ENCODE results near the gene TRAM2.
"Not testable (repeated sequence)": the region's sequence is repeated elsewhere in the genome, so short reads cannot be mapped to it uniquely, and the experiment has no call there.

TRAM2 gene

DNA sequence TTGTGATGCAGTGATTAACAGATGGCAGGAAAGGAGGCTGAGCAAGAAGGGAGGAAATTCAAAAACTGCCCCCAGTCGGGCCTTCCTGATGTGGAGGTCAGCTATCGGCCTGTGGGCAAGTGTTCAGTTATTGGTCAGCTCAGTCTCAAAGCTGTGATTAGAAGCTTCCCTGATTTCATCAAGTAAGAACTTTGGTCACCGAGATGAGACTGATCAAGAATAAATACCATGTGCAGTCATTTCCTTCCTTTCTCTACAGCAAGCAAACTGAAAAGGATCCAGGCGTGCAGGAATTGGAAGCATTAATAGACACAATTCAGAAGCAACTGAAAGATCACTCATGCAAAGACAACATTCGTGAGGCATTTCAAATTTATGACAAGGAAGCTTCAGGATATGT lies 87.0 kb downstream of the TRAM2 start:
- ATAC-seq (replicated peaks; ENCODE audit: extremely low read depth, poor library complexity, severe bottlenecking), result no peak
- H3K4me3 Mint-ChIP-seq, result no peak overlapping the region
- H3K4me1 Mint-ChIP-seq, result no peaks in the 10 kb centered on the region
- no peaks in the 10 kb centered on the region for H3K36me3 Mint-ChIP-seq (ENCODE audit: insufficient read depth)
- no peak for DNase-seq (ENCODE audit: low spot score in 2 of 2)
- no peaks in the 10 kb centered on the region for H3K27me3 Mint-ChIP-seq
- H3K27ac Mint-ChIP-seq (ENCODE audit: low read depth), result no peak overlapping the region
- H3K9me3 Mint-ChIP-seq, result no peaks in the 10 kb centered on the region

- Mint-ChIP-seq H3K27me3 (no peaks in the 10 kb centered on the region), H3K27ac (ENCODE audit: low read depth) (no peak overlapping the region), H3K9me3 (no peaks in the 10 kb centered on the region), H3K4me1 (no peaks in the 10 kb centered on the region), H3K36me3 (ENCODE audit: insufficient read depth) (no peaks in the 10 kb centered on the region), H3K4me3 (no peak overlapping the region)
- ATAC-seq (replicated peaks; ENCODE audit: extremely low read depth, poor library complexity, severe bottlenecking) (no peak), DNase-seq (ENCODE audit: low spot score in 2 of 2) (no peak)
Observed at GRCh38 chr6:52483671-52484003, 93.2 kb downstream of the TRAM2 start.

GRCh38 chr6:52482903-52483670 lies 93.8 kb downstream of the TRAM2 start:
- no peak overlapping the region for H3K27ac Mint-ChIP-seq (ENCODE audit: low read depth)

GRCh38 chr6:52475307-52475706 lies 101.6 kb downstream of the TRAM2 start:
- Mint-ChIP-seq H3K27ac (ENCODE audit: low read depth) (no peak overlapping the region), H3K4me1 (no peaks in the 10 kb centered on the region), H3K36me3 (ENCODE audit: insufficient read depth) (no peaks in the 10 kb centered on the region), H3K4me3 (no peak overlapping the region), H3K9me3 (no peaks in the 10 kb centered on the region), H3K27me3 (no peaks in the 10 kb centered on the region)
- no peak for ATAC-seq (replicated peaks; ENCODE audit: extremely low read depth, poor library complexity, severe bottlenecking)
- no peak for DNase-seq (ENCODE audit: low spot score in 2 of 2)

More at GRCh38 chr6:52482903-52483670, 93.8 kb downstream of the TRAM2 start:
- ATAC-seq (replicated peaks; ENCODE audit: extremely low read depth, poor library complexity, severe bottlenecking), result no peak
- Mint-ChIP-seq H3K4me1 (no peaks in the 10 kb centered on the region), H3K36me3 (ENCODE audit: insufficient read depth) (no peaks in the 10 kb centered on the region), H3K9me3 (no peaks in the 10 kb centered on the region), H3K4me3 (no peak overlapping the region), H3K27me3 (no peaks in the 10 kb centered on the region)
- no peak for DNase-seq (ENCODE audit: low spot score in 2 of 2)

DNA sequence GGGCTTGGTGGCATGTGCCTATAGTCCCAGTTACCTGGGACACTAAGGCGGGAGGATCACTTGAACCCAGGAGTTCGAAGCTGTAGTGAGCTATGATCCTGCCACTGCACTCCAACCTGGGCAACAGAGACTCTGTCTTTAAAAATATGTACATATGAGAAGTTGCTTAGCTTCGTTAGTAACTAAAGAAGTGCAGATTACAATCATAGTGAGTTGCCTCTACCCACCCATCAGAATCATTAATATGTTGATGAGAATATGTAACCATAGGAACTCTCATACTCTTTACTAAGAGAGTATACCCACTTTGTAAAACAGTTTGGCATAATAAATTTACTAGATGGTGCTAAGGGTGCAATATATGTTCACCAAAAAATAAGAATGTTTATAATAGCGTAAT lies 102.7 kb downstream of the TRAM2 start:
- DNase-seq (ENCODE audit: low spot score in 2 of 2), result no peak
- no peaks in the 10 kb centered on the region for H3K9me3 Mint-ChIP-seq
- no peak overlapping the region for H3K27ac Mint-ChIP-seq (ENCODE audit: low read depth)
- no peaks in the 10 kb centered on the region for H3K36me3 Mint-ChIP-seq (ENCODE audit: insufficient read depth)
- no peak for ATAC-seq (replicated peaks; ENCODE audit: extremely low read depth, poor library complexity, severe bottlenecking)
- no peaks in the 10 kb centered on the region for H3K4me1 Mint-ChIP-seq
- no peak overlapping the region for H3K4me3 Mint-ChIP-seq
- H3K27me3 Mint-ChIP-seq, result no peaks in the 10 kb centered on the region

GRCh38 chr6:52461194-52461593 lies 115.7 kb downstream of the TRAM2 start:
- not testable (repeated sequence) for H3K4me1 Mint-ChIP-seq; ATAC-seq (replicated peaks; ENCODE audit: extremely low read depth, poor library complexity, severe bottlenecking); DNase-seq (ENCODE audit: low spot score in 2 of 2); H3K9me3 Mint-ChIP-seq; H3K4me3 Mint-ChIP-seq; H3K36me3 Mint-ChIP-seq (ENCODE audit: insufficient read depth); H3K27ac Mint-ChIP-seq (ENCODE audit: low read depth); H3K27me3 Mint-ChIP-seq

DNA sequence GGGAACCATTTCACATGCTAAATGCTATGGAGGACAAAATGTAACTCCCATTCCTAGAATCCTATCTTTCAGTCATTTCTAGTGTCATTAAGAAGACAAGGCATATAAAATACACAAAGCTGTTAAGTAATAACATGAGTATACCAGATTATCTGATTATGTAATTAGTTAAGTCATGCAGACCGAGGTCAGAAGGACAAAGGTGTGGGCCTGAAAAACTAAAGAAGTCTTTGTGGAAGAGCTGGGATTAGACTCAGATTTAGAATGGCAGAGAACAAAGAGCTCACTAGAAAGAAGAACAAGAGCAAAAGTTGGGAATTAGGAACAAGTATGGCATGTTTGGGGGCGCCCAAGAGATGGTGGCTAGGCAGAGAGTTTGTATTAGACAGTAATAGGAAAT lies 119.8 kb downstream of the TRAM2 start:
- DNase-seq (ENCODE audit: low spot score in 2 of 2) (no peak), ATAC-seq (replicated peaks; ENCODE audit: extremely low read depth, poor library complexity, severe bottlenecking) (no peak)
- Mint-ChIP-seq H3K4me3 (no peak overlapping the region), H3K4me1 (no peaks in the 10 kb centered on the region), H3K27ac (ENCODE audit: low read depth) (no peak overlapping the region), H3K27me3 (no peaks in the 10 kb centered on the region), H3K36me3 (ENCODE audit: insufficient read depth) (peaks cover 4% of the 10 kb centered on the region), H3K9me3 (no peaks in the 10 kb centered on the region)

DNA sequence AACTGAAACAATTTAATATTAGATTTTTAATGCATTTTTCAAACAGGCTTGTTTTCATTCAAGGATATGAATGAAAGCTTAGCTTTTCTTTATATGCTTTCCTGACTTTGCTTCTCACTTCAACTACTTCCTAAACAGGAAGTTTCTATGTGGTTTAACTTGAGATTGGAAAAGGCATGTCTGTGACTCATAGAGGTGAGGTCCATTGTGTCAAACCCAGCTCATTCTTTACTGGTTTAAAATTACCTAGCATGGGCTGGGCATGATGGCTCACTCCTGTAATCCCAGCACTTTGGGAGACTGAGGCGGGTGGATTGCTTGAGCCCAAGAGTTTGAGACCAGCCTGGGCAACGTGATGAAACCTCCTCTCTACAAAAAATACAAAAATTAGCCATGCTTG lies 122.3 kb downstream of the TRAM2 start:
- peaks cover 4% of the 10 kb centered on the region for H3K36me3 Mint-ChIP-seq (ENCODE audit: insufficient read depth)

More for the DNA sequence above, 122.3 kb downstream of the TRAM2 start:
- peaks cover 21% of the 10 kb centered on the region for H3K9me3 Mint-ChIP-seq
- H3K4me1 Mint-ChIP-seq, result no peaks in the 10 kb centered on the region
- no peak for DNase-seq (ENCODE audit: low spot score in 2 of 2)
- H3K4me3 Mint-ChIP-seq, result no peak overlapping the region
- no peak for ATAC-seq (replicated peaks; ENCODE audit: extremely low read depth, poor library complexity, severe bottlenecking)
- H3K27ac Mint-ChIP-seq (ENCODE audit: low read depth), result no peak overlapping the region
- H3K27me3 Mint-ChIP-seq, result no peaks in the 10 kb centered on the region

Measured in central memory CD8-positive, alpha-beta T cell (primary cell).